CD4-positive, alpha-beta T cell (primary cell): Measurements from ENCODE around the gene RAPGEF4. TPM values are rescaled to one million over a fixed set of nuclear protein-coding genes. Genes with fewer than 3 reads are reported as not detected.

Experiments
- ATAC-seq: fragments of 200-7000 bp; cut with Tn5 transposase; one replicate; pipeline ENCODE4 v1.10.0; 2022; ENCODE audit warnings: mild to moderate bottlenecking; ENCODE audit not compliant: poor library complexity
- CTCF ChIA-PET: fragments of 350-600 bp; sonication (Branson Sonifier 250); formaldehyde crosslinking; loops from one replicate; lab custom pipeline; 2021; ENCODE audit warnings: antibody characterized with exemption, inconsistent platforms; lab: Charles Lee
- POLR2A ChIA-PET: fragments of 350-600 bp; sonication (Branson Sonifier 250); formaldehyde crosslinking; loops from one replicate; lab custom pipeline; 2021; ENCODE audit warnings: antibody characterized with exemption, inconsistent platforms; lab: Charles Lee
- DNase-seq, 14 experiments: peaks; one replicate each; pipeline ENCODE4 v3.0.0-alpha.2; 2013 to 2020; ENCODE audit warnings: mixed read lengths in 2 of 14
- H3K27ac ChIP-seq, 2 donors: one replicate each; pipeline versions ENCODE4 v1.5.1 to v1.7.0; 2013; ENCODE audit warnings: low read length in 2 of 2, low read depth in 1 of 2, mild to moderate bottlenecking in 1 of 2
- H3K27me3 ChIP-seq, 2 experiments: 1 replicate in 1 of 2; 2 replicates in 1 of 2; pipeline versions ENCODE4 v1.6.1 to v1.7.0; 2013; ENCODE audit warnings: low read length in 2 of 2, control low read depth in 1 of 2, mild to moderate bottlenecking in 1 of 2, moderate library complexity in 1 of 2; ENCODE audit not compliant: insufficient read depth in 2 of 2, control insufficient read depth in 1 of 2
- H3K36me3 ChIP-seq: one replicate; pipeline ENCODE4 v1.6.1; 2013; ENCODE audit warnings: low read length, control low read depth; ENCODE audit not compliant: insufficient read depth
- H3K4me1 ChIP-seq: one replicate; pipeline ENCODE4 v1.6.1; 2013; ENCODE audit warnings: low read length, control low read depth; ENCODE audit not compliant: insufficient read depth
- H3K4me3 ChIP-seq: one replicate; pipeline ENCODE4 v1.5.1; 2013; ENCODE audit warnings: mild to moderate bottlenecking, low read length, moderate library complexity
- H3K9me3 ChIP-seq, 2 experiments: 1 replicate in 1 of 2; 2 replicates in 1 of 2; pipeline versions ENCODE4 v1.6.1 to v1.7.0; 2013; ENCODE audit warnings: low read length in 2 of 2, mild to moderate bottlenecking in 2 of 2, control low read depth in 1 of 2, moderate library complexity in 1 of 2; ENCODE audit not compliant: control insufficient read depth in 1 of 2, insufficient read depth in 1 of 2
- H3K27ac Mint-ChIP-seq: one replicate; pipeline ENCODE4 v1.8.0; 2020; ENCODE audit warnings: mixed read lengths
- H3K27me3 Mint-ChIP-seq: one replicate; pipeline ENCODE4 v1.8.0; 2021; ENCODE audit warnings: mixed read lengths
- H3K36me3 Mint-ChIP-seq: one replicate; pipeline ENCODE4 v1.8.0; 2021; ENCODE audit warnings: low read depth, mixed read lengths
- H3K4me1 Mint-ChIP-seq: one replicate; pipeline ENCODE4 v1.8.0; 2021; ENCODE audit warnings: low read depth, mixed read lengths
- H3K4me3 Mint-ChIP-seq: one replicate; pipeline ENCODE4 v1.8.0; 2020; ENCODE audit warnings: mild to moderate bottlenecking, mixed read lengths
- H3K9me3 Mint-ChIP-seq: one replicate; pipeline ENCODE4 v1.8.0; 2020; ENCODE audit warnings: mixed read lengths
- intact Hi-C, 2 experiments: fragments of 100-400 bp; cut with DNase I in 1 of 2; cut with micrococcal nuclease in 1 of 2; formaldehyde crosslinking; loops; one replicate each; pipeline versions ENCODE4 v1.15.1 to v1.9.0; 2023 to 2025; cut with DNase I, micrococcal nuclease
- total RNA-seq, 174 experiments: library from RNA in 2 of 174; stranded (reverse) in 2 of 174; gene quantifications; one replicate each; pipeline ENCODE4 v1.2.3 and lab custom pipeline; 2021 to 2026
- TF ChIP-seq, protein P1 (sequence below): fragments of 200-600 bp; IDR thresholded peaks from one replicate; pipeline ENCODE4 v1.8.0; 2022; ENCODE audit warnings: antibody characterized with exemption, mild to moderate bottlenecking

Gene RAPGEF4
- total RNA-seq, 2 experiments from 2014 or later, result 0.69 to 0.73 TPM

DNA sequence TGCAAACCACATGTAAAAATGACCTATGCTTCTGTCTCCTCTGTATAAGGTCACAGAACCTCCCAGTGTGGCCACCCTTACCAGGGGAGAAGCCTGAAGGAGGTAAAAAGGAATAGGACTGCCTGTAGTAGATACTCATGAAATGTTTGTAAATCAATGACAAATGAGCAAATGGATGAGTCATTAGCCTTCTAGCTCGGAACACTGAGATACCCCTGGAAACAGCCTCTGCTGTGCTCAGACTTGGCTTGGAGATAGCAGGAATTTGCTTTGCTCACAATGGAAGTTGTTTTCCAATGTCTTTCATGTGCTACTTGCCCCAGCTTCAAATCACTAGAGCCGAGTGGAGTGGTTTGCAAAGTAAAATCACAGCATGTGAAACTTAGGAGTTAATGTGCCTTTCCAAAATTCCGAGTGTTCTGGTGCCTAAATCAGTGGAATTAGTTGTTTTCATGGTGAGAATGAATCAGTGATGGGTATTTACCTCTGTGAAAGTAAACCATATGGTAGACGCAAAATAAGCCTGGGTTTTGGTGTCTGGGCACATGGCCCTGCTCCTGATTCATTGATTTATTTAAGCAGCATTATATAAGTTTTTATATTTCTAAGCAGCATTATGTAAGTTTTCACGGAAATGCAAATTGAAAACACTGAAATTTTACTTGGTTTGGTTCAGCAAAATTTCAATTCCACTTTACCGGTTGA lies 186.0 kb downstream of the RAPGEF4 start:
- Histone ChIP-seq H3K4me1 (no peaks in the 10 kb centered on the region), H3K27ac (no peak overlapping the region), H3K9me3 (no peaks in the 10 kb centered on the region), H3K36me3 (no peaks in the 10 kb centered on the region), H3K4me3 (no peak overlapping the region), H3K27me3 (peaks cover 0 to 6% of the 10 kb centered on the region in 2 experiments)
- Mint-ChIP-seq H3K36me3 (no peaks in the 10 kb centered on the region), H3K4me3 (no peak overlapping the region), H3K9me3 (no peaks in the 10 kb centered on the region), H3K4me1 (no peaks in the 10 kb centered on the region), H3K27ac (no peak overlapping the region), H3K27me3 (peaks cover 4% of the 10 kb centered on the region)
- ATAC-seq, result no peak
- DNase-seq, result no peak
- intact Hi-C loops, result no loop called here
- ChIA-PET CTCF (interaction anchor here (1.2 kb wide), 2 partner anchors 10 to 12 kb away, joined by 3 to 5 read pairs; no protein-coding TSS in a partner anchor), POLR2A (no interaction called here)
- TF ChIP-seq, protein P1, sequence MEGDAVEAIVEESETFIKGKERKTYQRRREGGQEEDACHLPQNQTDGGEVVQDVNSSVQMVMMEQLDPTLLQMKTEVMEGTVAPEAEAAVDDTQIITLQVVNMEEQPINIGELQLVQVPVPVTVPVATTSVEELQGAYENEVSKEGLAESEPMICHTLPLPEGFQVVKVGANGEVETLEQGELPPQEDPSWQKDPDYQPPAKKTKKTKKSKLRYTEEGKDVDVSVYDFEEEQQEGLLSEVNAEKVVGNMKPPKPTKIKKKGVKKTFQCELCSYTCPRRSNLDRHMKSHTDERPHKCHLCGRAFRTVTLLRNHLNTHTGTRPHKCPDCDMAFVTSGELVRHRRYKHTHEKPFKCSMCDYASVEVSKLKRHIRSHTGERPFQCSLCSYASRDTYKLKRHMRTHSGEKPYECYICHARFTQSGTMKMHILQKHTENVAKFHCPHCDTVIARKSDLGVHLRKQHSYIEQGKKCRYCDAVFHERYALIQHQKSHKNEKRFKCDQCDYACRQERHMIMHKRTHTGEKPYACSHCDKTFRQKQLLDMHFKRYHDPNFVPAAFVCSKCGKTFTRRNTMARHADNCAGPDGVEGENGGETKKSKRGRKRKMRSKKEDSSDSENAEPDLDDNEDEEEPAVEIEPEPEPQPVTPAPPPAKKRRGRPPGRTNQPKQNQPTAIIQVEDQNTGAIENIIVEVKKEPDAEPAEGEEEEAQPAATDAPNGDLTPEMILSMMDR, result no peak

DNA sequence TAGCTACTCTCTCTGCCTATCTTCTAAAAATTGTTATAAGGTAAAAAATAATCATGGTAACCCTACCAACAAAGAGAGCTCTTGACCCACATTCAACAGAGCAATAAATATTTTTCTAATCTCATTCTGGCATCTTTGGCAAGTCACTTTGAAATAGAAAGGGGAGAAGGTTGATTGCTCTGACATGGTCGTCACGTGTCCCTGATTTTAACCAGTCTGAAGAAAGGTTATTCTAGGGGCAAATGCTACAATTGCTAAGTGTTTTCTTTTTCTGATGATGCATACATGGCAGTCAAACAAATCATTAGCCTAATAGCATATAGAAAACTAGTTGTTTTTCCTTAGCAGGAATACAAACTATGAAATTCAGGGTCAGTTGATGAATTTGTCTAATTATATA lies 186.7 kb downstream of the RAPGEF4 start:
- H3K27ac Mint-ChIP-seq, result no peak overlapping the region
- intact Hi-C loops, result no loop called here
- TF ChIP-seq, protein P1, result no peak
- no peak for DNase-seq
- no peak overlapping the region for H3K4me3 ChIP-seq
- H3K36me3 Mint-ChIP-seq, result no peaks in the 10 kb centered on the region
- peaks cover 0 to 6% of the 10 kb centered on the region in 2 experiments for H3K27me3 ChIP-seq
- no peaks in the 10 kb centered on the region for H3K9me3 Mint-ChIP-seq
- H3K27ac ChIP-seq, result no peak overlapping the region
- no peak overlapping the region for H3K4me3 Mint-ChIP-seq
- H3K4me1 ChIP-seq, result no peaks in the 10 kb centered on the region
- ChIA-PET CTCF (interaction anchor here (1.2 kb wide), 1 partner anchor 13 kb away, joined by 3 read pairs; no protein-coding TSS in a partner anchor), POLR2A (no interaction called here)
- no peaks in the 10 kb centered on the region for H3K9me3 ChIP-seq
- no peaks in the 10 kb centered on the region for H3K4me1 Mint-ChIP-seq
- no peaks in the 10 kb centered on the region for H3K36me3 ChIP-seq
- no peak for ATAC-seq
- H3K27me3 Mint-ChIP-seq, result peaks cover 4% of the 10 kb centered on the region

GRCh38 chr2:172922815-172923214 lies 187.2 kb downstream of the RAPGEF4 start:
- H3K27ac Mint-ChIP-seq, result no peak overlapping the region
- no peaks in the 10 kb centered on the region for H3K9me3 ChIP-seq
- CTCF ChIA-PET, result no interaction called here
- H3K36me3 Mint-ChIP-seq, result no peaks in the 10 kb centered on the region
- H3K4me1 Mint-ChIP-seq, result no peaks in the 10 kb centered on the region
- peaks cover 4% of the 10 kb centered on the region for H3K27me3 Mint-ChIP-seq
- peaks cover 0 to 6% of the 10 kb centered on the region in 2 experiments for H3K27me3 ChIP-seq
- no peaks in the 10 kb centered on the region for H3K36me3 ChIP-seq
- no peak for ATAC-seq
- H3K27ac ChIP-seq, result no peak overlapping the region
- TF ChIP-seq, protein P1, result no peak
- no peaks in the 10 kb centered on the region for H3K9me3 Mint-ChIP-seq
- intact Hi-C loops, result no loop called here
- H3K4me3 Mint-ChIP-seq, result no peak overlapping the region
- no peaks in the 10 kb centered on the region for H3K4me1 ChIP-seq
- POLR2A ChIA-PET, result no interaction called here
- no peak overlapping the region for H3K4me3 ChIP-seq
- DNase-seq, result no peak
